DMS53 treated with DMSO at 0.1 percent for 48 hours (cell line): ENCODE measurements around the gene TBL1XR1.
"Not testable (repeated sequence)": the region's sequence is repeated elsewhere in the genome, so short reads cannot be mapped to it uniquely, and the experiment has no call there.

Experiments
- DNase-seq: peaks from one replicate; lab custom pipeline; 2025; ENCODE audit not compliant: unreplicated experiment; lab: John Stamatoyannopoulos, UW

The TBL1XR1 gene

GRCh38 chr3:177034832-177035475, 162.3 kb downstream of the TBL1XR1 start:
- peak; percentile 36 for DNase-seq

GRCh38 chr3:177026505-177027277, 170.6 kb downstream of the TBL1XR1 start:
- no peak for DNase-seq

GRCh38 chr3:177015881-177016280, 181.4 kb downstream of the TBL1XR1 start:
- no peak for DNase-seq

- no peak for DNase-seq
Measured at GRCh38 chr3:177013681-177014280, 183.5 kb downstream of the TBL1XR1 start.

GRCh38 chr3:177005718-177006405, 191.4 kb downstream of the TBL1XR1 start:
- DNase-seq, result no peak

GRCh38 chr3:177000159-177000558, 197.1 kb downstream of the TBL1XR1 start:
- DNase-seq, result not testable (repeated sequence)

- DNase-seq, result no peak
Measured at GRCh38 chr3:176995946-176996345, 201.3 kb downstream of the TBL1XR1 start.

GRCh38 chr3:176994891-176995781, 202.1 kb downstream of the TBL1XR1 start:
- DNase-seq, result no peak

GRCh38 chr3:176994393-176994792, 202.9 kb downstream of the TBL1XR1 start:
- no peak for DNase-seq

- DNase-seq, result no peak
Measured at GRCh38 chr3:176992978-176993377, 204.3 kb downstream of the TBL1XR1 start.

- no peak for DNase-seq
Measured at GRCh38 chr3:176992565-176992964, 204.7 kb downstream of the TBL1XR1 start.

- DNase-seq, result no peak
Measured at GRCh38 chr3:176988795-176989194, 208.5 kb downstream of the TBL1XR1 start.

- DNase-seq, result peak; percentile 15
Measured at GRCh38 chr3:176987901-176988650, 209.2 kb downstream of the TBL1XR1 start.

- DNase-seq, result no peak
Measured at GRCh38 chr3:176978441-176978840, 218.8 kb downstream of the TBL1XR1 start.

- no peak for DNase-seq
Measured at GRCh38 chr3:176977331-176977730, 220.0 kb downstream of the TBL1XR1 start.

GRCh38 chr3:176976586-176976985, 220.7 kb downstream of the TBL1XR1 start:
- DNase-seq, result no peak

- DNase-seq, result no peak
Measured at GRCh38 chr3:176974279-176974678, 223.0 kb downstream of the TBL1XR1 start.

- DNase-seq, result no peak
Measured at GRCh38 chr3:176971613-176972174, 225.6 kb downstream of the TBL1XR1 start.

- no peak for DNase-seq
Measured at GRCh38 chr3:176970770-176971169, 226.5 kb downstream of the TBL1XR1 start.
